ENCODE results near the gene POLR3E.

DNA sequence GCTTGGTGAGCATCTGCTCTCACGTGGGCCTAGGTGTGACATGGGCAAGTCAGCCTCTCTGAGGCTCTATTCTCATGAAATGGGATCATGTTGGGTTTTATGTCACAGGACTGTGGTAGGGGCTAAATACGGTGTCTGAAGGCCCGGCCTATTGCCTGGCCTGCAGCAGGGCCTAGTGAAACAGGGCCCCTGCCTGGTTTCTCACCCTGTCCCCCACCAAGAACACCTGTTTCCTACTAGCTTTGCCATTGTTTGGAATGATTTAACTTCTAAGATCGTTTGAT, 29.1 kb downstream of the POLR3E start:
- TF ChIP-seq, protein P1, sequence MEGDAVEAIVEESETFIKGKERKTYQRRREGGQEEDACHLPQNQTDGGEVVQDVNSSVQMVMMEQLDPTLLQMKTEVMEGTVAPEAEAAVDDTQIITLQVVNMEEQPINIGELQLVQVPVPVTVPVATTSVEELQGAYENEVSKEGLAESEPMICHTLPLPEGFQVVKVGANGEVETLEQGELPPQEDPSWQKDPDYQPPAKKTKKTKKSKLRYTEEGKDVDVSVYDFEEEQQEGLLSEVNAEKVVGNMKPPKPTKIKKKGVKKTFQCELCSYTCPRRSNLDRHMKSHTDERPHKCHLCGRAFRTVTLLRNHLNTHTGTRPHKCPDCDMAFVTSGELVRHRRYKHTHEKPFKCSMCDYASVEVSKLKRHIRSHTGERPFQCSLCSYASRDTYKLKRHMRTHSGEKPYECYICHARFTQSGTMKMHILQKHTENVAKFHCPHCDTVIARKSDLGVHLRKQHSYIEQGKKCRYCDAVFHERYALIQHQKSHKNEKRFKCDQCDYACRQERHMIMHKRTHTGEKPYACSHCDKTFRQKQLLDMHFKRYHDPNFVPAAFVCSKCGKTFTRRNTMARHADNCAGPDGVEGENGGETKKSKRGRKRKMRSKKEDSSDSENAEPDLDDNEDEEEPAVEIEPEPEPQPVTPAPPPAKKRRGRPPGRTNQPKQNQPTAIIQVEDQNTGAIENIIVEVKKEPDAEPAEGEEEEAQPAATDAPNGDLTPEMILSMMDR (IDR thresholded peaks at IDR 0.05), result no peak
- no peak for TF ChIP-seq POLR2A (IDR thresholded peaks at IDR 0.05)
